ENCODE results near the gene CLNK. TPM values are rescaled to one million over a fixed set of nuclear protein-coding genes. Genes with fewer than 3 reads are reported as not detected.

The CLNK gene
- total and polyA plus RNA-seq, 2 of the 8 experiments (the other 6 are each of a cell fraction or from before 2014, with no cell fraction given), result not detected

DNA sequence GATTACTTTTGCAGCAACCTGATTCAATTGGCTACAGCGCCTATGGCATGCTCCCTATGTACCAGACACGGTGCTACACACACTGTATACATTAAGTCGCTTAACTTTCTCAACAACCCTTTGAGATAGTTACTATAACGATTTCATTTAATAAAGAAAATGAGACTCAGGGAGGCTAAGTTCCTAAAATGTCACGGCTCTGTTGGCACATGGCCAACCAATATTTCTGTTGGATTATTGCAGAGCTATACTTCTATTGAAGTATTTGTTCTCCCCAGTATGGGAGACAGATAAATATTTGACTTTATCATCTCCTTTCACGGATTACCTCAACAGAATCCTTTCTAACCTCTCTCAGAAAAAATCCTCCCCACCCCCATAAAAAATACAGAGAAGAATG lies 25.3 kb downstream of the CLNK start (continued):
- TF ChIP-seq TAF1 (IDR thresholded peaks at IDR 0.05; ENCODE audit: low read depth, low read length) (no peak), MAFK (IDR thresholded peaks at IDR 0.05; ENCODE audit: low read depth, low read length) (no peak), TAF7 (optimal IDR thresholded peaks at IDR 0.05; ENCODE audit: borderline replicate concordance, low read depth, low read length) (no peak), SIRT6 (IDR thresholded peaks at IDR 0.05; ENCODE audit: low read length) (no peak), SP4 (IDR thresholded peaks at IDR 0.05; ENCODE audit: low read length) (no peak)
